ENCODE results near the gene GLS.
"Not testable (repeated sequence)": the region's sequence is repeated elsewhere in the genome, so short reads cannot be mapped to it uniquely, and the experiment has no call there.

The GLS gene

GRCh38 chr2:190885844-190886243 is 5.2 kb downstream of the GLS start:
- DNase-seq (ENCODE audit: low read depth) = not testable (repeated sequence)

- no peak for DNase-seq (ENCODE audit: low read depth)
These were observed 6.5 kb downstream of the GLS start for GRCh38 chr2:190887089-190887488.

DNA sequence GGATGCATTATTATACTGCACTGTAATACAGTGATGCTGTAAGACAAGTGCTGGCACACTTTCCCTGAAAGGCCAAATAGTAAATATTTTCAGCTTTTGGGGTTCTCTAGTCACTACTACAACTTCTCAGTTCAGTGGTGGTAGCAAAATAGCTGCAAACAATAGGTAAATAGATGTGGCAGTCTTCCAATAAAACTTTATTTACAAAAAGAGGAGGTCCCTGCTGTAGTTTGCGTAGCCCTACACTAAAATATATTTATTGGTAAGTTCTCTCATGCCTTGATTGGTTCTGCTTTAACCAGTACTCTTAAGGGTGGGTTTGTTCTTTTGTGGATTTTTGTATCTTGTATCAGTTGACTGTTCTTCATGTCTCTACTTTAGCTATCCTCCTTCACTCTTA is 7.8 kb downstream of the GLS start:
- DNase-seq (ENCODE audit: low read depth) = no peak

GRCh38 chr2:190889175-190889943 is 8.7 kb downstream of the GLS start:
- no peak for DNase-seq (ENCODE audit: low read depth)

DNA sequence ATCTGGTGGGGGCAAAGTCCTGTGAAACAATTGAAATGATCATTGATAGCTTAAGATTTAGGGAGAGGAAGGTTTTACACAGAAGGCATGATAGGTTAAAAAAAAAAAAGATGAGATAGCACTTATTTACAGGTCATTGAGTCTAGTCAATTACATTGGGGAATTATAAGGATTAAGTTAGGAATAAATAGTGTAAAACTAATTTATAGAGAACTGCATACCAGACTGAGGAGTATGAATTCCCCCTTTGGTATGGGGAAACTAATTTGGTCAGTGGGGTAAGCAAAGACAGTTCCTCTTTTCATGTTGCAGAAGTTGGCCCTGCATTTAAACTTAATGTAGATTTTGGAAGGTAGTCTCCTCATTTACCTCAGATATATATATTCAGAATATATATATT is 10.8 kb downstream of the GLS start:
- no peak for DNase-seq (ENCODE audit: low read depth)

- no peak for DNase-seq (ENCODE audit: low read depth)
These were observed 11.3 kb downstream of the GLS start for GRCh38 chr2:190891889-190892288.

DNA sequence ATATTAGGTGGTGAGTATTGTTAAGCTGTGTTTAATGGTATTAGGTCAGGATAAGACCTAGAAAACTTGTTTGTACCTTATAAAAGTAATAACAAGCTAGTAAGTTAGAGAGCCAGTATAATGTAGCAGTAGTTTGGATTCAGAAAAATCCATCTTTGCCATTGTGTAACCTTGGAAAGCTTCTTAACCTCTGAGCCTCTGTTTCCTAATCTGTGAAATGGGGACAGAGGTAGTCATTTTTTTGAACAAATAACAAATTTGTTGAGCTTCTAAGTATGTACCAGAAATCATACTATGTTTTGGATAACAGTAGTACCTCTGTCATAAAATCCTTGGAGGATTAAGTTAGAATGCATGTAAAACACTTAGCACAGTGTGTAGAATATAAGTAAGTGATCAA is 12.5 kb downstream of the GLS start:
- no peak for DNase-seq (ENCODE audit: low read depth)

GRCh38 chr2:190896477-190896876 is 15.9 kb downstream of the GLS start:
- no peak for DNase-seq (ENCODE audit: low read depth)

- DNase-seq (ENCODE audit: low read depth) = no peak
These were observed 23.3 kb downstream of the GLS start for GRCh38 chr2:190903693-190904450.

- no peak for DNase-seq (ENCODE audit: low read depth)
These were observed 24.1 kb downstream of the GLS start for GRCh38 chr2:190904640-190905261.

GRCh38 chr2:190908532-190908931 is 27.9 kb downstream of the GLS start:
- DNase-seq (ENCODE audit: low read depth) = no peak

GRCh38 chr2:190909680-190910079 is 29.1 kb downstream of the GLS start:
- no peak for DNase-seq (ENCODE audit: low read depth)

- DNase-seq (ENCODE audit: low read depth) = no peak
These were observed 29.9 kb downstream of the GLS start for GRCh38 chr2:190910341-190911136.

DNA sequence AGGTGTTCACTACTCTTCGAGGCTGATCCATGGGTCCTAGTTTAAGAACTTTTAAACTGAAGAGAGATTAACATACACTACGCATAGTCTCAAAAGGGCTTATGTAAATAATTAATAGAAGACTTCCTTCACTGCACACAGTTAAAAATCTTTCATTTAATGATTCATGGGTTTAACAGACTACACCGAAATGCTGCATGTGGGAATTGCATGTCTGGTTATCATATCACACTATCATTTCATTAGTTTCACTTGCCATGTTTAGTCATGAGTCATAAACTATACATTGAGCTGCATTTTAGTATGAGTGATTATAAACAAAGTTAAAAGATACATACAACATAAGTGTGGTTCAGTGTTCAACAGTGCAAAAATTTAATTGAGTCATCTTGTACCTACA is 31.2 kb downstream of the GLS start:
- DNase-seq (ENCODE audit: low read depth) = no peak

- no peak for DNase-seq (ENCODE audit: low read depth)
These were observed 32.1 kb downstream of the GLS start for GRCh38 chr2:190912726-190913125.

- no peak for DNase-seq (ENCODE audit: low read depth)
These were observed 33.1 kb downstream of the GLS start for GRCh38 chr2:190913725-190914124.

DNA sequence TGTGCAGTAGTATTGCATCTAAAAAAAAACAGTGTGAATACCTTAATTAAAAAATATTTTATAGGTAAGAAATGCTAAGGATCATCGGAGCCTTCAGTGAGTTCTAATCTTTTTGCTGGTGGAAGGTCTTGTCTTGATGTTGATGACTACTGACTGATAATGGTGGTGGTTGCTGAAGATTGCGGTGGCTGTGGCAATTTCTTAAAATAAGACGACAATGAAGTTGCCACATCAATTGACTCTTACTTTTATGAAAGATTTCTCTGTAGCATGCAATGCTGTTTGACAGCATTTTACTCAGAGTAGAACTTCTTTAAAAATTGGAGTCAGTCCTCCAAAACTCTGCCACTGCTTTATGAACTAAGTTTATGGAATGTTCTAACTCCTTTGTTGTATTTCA is 36.2 kb downstream of the GLS start:
- DNase-seq (ENCODE audit: low read depth) = no peak

GRCh38 chr2:190920085-190920484 is 39.5 kb downstream of the GLS start:
- DNase-seq (ENCODE audit: low read depth) = no peak

DNA sequence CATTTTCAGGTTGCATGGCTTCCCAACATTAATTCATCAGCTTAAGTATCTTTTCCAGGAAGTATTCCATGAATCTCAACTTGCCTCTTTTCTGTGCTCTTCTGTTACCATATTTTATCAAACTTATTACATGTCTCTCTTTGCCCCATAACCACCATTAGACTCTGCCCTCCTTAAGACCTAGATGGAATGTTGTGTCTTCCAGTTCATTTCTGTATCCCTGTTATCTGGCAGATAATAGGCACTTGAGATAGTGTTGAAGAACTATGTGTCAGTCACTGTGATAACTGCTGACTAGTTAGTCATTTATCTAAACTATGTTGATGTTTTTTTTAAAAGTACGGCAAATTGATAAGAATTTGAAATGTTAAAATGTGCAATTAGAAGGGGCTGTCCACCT is 41.8 kb downstream of the GLS start:
- DNase-seq (ENCODE audit: low read depth) = no peak

GRCh38 chr2:190927301-190927700 is 46.7 kb downstream of the GLS start:
- DNase-seq (ENCODE audit: low read depth) = no peak

- DNase-seq (ENCODE audit: low read depth) = no peak
These were observed 49.3 kb downstream of the GLS start for GRCh38 chr2:190929919-190930318.

GRCh38 chr2:190930411-190930810 is 49.8 kb downstream of the GLS start:
- no peak for DNase-seq (ENCODE audit: low read depth)
